Measurements from ENCODE around the gene FARS2. TPM values are rescaled to one million over a fixed set of nuclear protein-coding genes. Genes with fewer than 3 reads are reported as not detected.

Gene FARS2
- total RNA-seq, 2 experiments from 2014 or later = 13.8 to 14.3 TPM

DNA sequence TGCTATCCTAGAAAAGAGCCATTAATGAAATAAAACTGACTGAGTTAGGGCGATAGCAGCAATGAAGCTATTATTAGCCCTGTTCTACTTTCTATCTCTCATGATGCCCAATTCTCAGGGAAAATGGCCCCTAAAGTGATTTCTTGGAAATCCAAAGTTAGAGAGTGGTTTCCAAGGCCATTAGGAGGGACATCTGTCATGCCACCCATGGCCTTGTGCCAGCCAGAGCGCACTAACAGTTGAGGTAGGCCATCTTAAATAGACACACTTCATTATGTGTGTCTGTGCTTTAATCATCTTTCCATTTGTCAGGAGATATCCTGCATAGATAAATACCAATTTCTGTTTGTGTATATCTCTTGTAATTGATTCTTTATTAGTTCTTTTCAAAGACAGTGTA is 483.8 kb downstream of the FARS2 start:
- DNase-seq (ENCODE audit: low spot score) = no peak
- Histone ChIP-seq H3K36me3 (ENCODE audit: insufficient read depth, low read length) (no peaks in the 10 kb centered on the region), H3K27ac (ENCODE audit: low read depth, low read length, poor library complexity, severe bottlenecking) (no peak overlapping the region), H3K4me2 (ENCODE audit: low read length) (no peak overlapping the region), H3K79me2 (ENCODE audit: insufficient read depth, low read depth, low read length) (no peaks in the 10 kb centered on the region), H3K9me2 (ENCODE audit: insufficient read depth, low read length) (no peaks in the 10 kb centered on the region), H3K4me3 (ENCODE audit: low read depth, low read length, poor library complexity, severe bottlenecking) (no peak overlapping the region), H3K9me3 (ENCODE audit: low read length) (no peaks in the 10 kb centered on the region), H4K20me1 (ENCODE audit: insufficient read depth, low read length) (no peaks in the 10 kb centered on the region), H2AFZ (ENCODE audit: low read length) (no peak overlapping the region), H3K4me1 (ENCODE audit: insufficient read depth, low read length, poor library complexity, severe bottlenecking) (no peaks in the 10 kb centered on the region)
- intact Hi-C loops (cut with micrococcal nuclease; ENCODE audit: unreplicated experiment) = no loop called here
- TF ChIP-seq, protein P1, sequence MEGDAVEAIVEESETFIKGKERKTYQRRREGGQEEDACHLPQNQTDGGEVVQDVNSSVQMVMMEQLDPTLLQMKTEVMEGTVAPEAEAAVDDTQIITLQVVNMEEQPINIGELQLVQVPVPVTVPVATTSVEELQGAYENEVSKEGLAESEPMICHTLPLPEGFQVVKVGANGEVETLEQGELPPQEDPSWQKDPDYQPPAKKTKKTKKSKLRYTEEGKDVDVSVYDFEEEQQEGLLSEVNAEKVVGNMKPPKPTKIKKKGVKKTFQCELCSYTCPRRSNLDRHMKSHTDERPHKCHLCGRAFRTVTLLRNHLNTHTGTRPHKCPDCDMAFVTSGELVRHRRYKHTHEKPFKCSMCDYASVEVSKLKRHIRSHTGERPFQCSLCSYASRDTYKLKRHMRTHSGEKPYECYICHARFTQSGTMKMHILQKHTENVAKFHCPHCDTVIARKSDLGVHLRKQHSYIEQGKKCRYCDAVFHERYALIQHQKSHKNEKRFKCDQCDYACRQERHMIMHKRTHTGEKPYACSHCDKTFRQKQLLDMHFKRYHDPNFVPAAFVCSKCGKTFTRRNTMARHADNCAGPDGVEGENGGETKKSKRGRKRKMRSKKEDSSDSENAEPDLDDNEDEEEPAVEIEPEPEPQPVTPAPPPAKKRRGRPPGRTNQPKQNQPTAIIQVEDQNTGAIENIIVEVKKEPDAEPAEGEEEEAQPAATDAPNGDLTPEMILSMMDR (conservative IDR thresholded peaks at IDR 0.05; ENCODE audit: low read length) = no peak
- TF ChIP-seq EZH2phosphoT487 (IDR thresholded peaks at IDR 0.05; ENCODE audit: borderline replicate concordance, low read depth, low read length) = no peak
- ChIA-PET POLR2A (no interaction called here), CTCF (ENCODE audit: unreplicated experiment) (no interaction called here)
- no TSS peak for BruUV-seq (replicated peaks)

DNA sequence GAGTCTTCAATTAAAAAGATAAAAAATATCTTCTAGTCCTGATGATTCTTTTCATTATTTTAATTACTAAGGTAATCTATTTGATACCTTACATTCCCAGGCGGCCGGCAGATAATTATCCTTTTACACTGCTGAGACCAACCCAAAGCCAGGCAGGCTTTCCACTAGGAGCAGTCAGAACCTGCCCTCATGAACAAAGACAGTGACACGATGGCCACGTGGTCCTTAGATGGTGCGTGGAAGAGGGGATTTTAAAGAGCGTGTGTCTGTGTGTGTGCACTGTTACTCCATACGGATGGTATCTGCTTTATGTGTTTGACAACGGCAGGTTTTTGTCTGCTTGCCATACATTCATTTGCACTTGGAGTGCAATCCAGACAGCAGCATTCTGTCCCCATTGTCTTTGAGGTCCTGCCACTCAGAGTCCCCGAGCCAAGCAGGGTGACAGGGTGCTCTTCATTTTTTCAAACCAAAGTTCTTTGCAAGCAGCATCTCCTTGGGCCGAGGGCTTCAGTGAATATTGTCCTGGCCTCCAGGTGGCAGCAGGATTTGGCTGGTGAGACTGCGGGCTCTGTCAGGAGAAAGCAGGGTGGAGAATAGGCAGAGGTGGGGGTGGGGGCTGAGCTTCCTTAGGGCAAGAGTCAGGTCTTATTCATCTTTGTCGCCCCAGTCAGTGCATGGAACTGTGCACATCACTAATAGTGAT is 484.9 kb downstream of the FARS2 start:
- H3K9me3 ChIP-seq (ENCODE audit: low read length) = no peaks in the 10 kb centered on the region
- no peaks in the 10 kb centered on the region for H3K4me1 ChIP-seq (ENCODE audit: insufficient read depth, low read length, poor library complexity, severe bottlenecking)
- H4K20me1 ChIP-seq (ENCODE audit: insufficient read depth, low read length) = no peaks in the 10 kb centered on the region
- TF ChIP-seq, protein P1 (conservative IDR thresholded peaks at IDR 0.05; ENCODE audit: low read length) = peak; percentile 59
- TF ChIP-seq EZH2phosphoT487 (IDR thresholded peaks at IDR 0.05; ENCODE audit: borderline replicate concordance, low read depth, low read length) = no peak
- no TSS peak for BruUV-seq (replicated peaks)
- no peaks in the 10 kb centered on the region for H3K79me2 ChIP-seq (ENCODE audit: insufficient read depth, low read depth, low read length)
- no peak for DNase-seq (ENCODE audit: low spot score)
- ChIA-PET CTCF (ENCODE audit: unreplicated experiment) (no interaction called here), POLR2A (no interaction called here)
- H3K4me2 ChIP-seq (ENCODE audit: low read length) = no peak overlapping the region
- intact Hi-C loops (cut with micrococcal nuclease; ENCODE audit: unreplicated experiment) = no loop called here
- H3K4me3 ChIP-seq (ENCODE audit: low read depth, low read length, poor library complexity, severe bottlenecking) = no peak overlapping the region
- no peaks in the 10 kb centered on the region for H3K36me3 ChIP-seq (ENCODE audit: insufficient read depth, low read length)
- no peaks in the 10 kb centered on the region for H3K9me2 ChIP-seq (ENCODE audit: insufficient read depth, low read length)
- H3K27ac ChIP-seq (ENCODE audit: low read depth, low read length, poor library complexity, severe bottlenecking) = no peak overlapping the region
- no peak overlapping the region for H2AFZ ChIP-seq (ENCODE audit: low read length)

DNA sequence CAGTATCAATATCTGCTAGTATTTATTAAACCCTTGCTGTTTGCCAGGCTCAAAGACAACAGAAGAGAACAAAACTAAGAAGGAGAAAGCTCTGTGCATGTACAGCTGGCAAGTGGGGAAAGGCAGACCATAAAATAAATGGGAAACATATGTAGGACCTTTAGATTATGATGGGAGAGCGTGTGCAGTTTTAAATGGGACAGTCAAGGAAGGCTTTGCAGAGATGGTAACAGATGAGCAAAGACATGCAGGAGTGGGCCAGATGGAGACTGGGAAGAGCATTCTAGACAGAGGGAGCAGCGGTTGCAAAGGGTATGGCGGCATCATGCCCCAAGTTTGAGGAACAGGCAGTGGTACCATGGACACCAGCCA is 485.4 kb downstream of the FARS2 start:
- TF ChIP-seq EZH2phosphoT487 (IDR thresholded peaks at IDR 0.05; ENCODE audit: borderline replicate concordance, low read depth, low read length) = no peak
- TF ChIP-seq, protein P1 (conservative IDR thresholded peaks at IDR 0.05; ENCODE audit: low read length) = no peak
- POLR2A ChIA-PET = no interaction called here
- Histone ChIP-seq H3K4me2 (ENCODE audit: low read length) (no peak overlapping the region), H3K36me3 (ENCODE audit: insufficient read depth, low read length) (no peaks in the 10 kb centered on the region), H3K79me2 (ENCODE audit: insufficient read depth, low read depth, low read length) (no peaks in the 10 kb centered on the region), H4K20me1 (ENCODE audit: insufficient read depth, low read length) (no peaks in the 10 kb centered on the region), H3K9me2 (ENCODE audit: insufficient read depth, low read length) (no peaks in the 10 kb centered on the region), H3K4me1 (ENCODE audit: insufficient read depth, low read length, poor library complexity, severe bottlenecking) (no peaks in the 10 kb centered on the region), H3K9me3 (ENCODE audit: low read length) (no peaks in the 10 kb centered on the region), H3K4me3 (ENCODE audit: low read depth, low read length, poor library complexity, severe bottlenecking) (no peak overlapping the region), H3K27ac (ENCODE audit: low read depth, low read length, poor library complexity, severe bottlenecking) (no peak overlapping the region), H2AFZ (ENCODE audit: low read length) (no peak overlapping the region)
- intact Hi-C loops (cut with micrococcal nuclease; ENCODE audit: unreplicated experiment) = no loop called here
- CTCF ChIA-PET (ENCODE audit: unreplicated experiment) = no interaction called here
- no peak for DNase-seq (ENCODE audit: low spot score)
- no TSS peak for BruUV-seq (replicated peaks)
